ENCODE measurements around the gene NIPSNAP3A. TPM values are rescaled to one million over a fixed set of nuclear protein-coding genes. Genes with fewer than 3 reads are reported as not detected.

The NIPSNAP3A gene
- total RNA-seq, 1 experiment from 2014 or later, result 6.9 TPM

GRCh38 chr9:104774132-104774531 is 26.6 kb downstream of the NIPSNAP3A start:
- Histone ChIP-seq H4K20me1 (ENCODE audit: insufficient read depth) (no peaks in the 10 kb centered on the region), H3K27ac (ENCODE audit: low read depth, low read length) (no peak overlapping the region), H3K4me2 (ENCODE audit: low read length) (no peak overlapping the region), H3K9me2 (ENCODE audit: insufficient read depth) (no peaks in the 10 kb centered on the region), H3K36me3 (ENCODE audit: control insufficient read depth in 1 of 2, insufficient read depth in 2 of 2, low read length in 2 of 2) (no peaks in the 10 kb centered on the region), H3K4me1 (ENCODE audit: control insufficient read depth in 1 of 2, insufficient read depth in 2 of 2, low read length in 2 of 2) (no peaks in the 10 kb centered on the region), H3K9ac (ENCODE audit: low read length) (no peak overlapping the region), H3K79me2 (ENCODE audit: insufficient read depth, low read length) (no peaks in the 10 kb centered on the region), H3K4me3 (replicated peaks in 1 of 2; ENCODE audit: low read depth in 1 of 2, low read length in 2 of 2) (no peak overlapping the region), H2AFZ (ENCODE audit: low read depth, low read length, poor library complexity, severe bottlenecking) (no peak overlapping the region), H3K9me3 (ENCODE audit: control insufficient read depth in 1 of 2, insufficient read depth in 1 of 2, low read depth in 1 of 2, low read length in 2 of 2) (no peaks in the 10 kb centered on the region), H3K27me3 (ENCODE audit: insufficient read depth, low read length) (0 out of 2 replicates have a peak, but pooled peaks cover 4% of the 10 kb centered on the region)
- ChIA-PET RAD21 (ENCODE audit: low non-redundant PET in 1 of 2, low total read pairs in 2 of 2, uncharacterized antibody in 2 of 2, unreplicated experiment in 2 of 2) (no interaction called here), CTCF (no interaction called here), POLR2A (no interaction called here)
- TF ChIP-seq ZNF274 (IDR thresholded peaks at IDR 0.05; ENCODE audit: low read depth, low read length) (no peak), ATF3 (IDR thresholded peaks at IDR 0.05) (no peak), CEBPB (IDR thresholded peaks at IDR 0.05; ENCODE audit: low read depth) (no peak), EZH2 (IDR thresholded peaks at IDR 0.05) (no peak), CBX3 (IDR thresholded peaks at IDR 0.05; ENCODE audit: low read depth) (no peak)
- intact Hi-C loops (cut with micrococcal nuclease), result no loop called here
- no TSS peak for BruUV-seq (replicated peaks)
- DNase-seq (ENCODE audit: low read depth, low spot score), result no peak
- ATAC-seq, result no peak

DNA sequence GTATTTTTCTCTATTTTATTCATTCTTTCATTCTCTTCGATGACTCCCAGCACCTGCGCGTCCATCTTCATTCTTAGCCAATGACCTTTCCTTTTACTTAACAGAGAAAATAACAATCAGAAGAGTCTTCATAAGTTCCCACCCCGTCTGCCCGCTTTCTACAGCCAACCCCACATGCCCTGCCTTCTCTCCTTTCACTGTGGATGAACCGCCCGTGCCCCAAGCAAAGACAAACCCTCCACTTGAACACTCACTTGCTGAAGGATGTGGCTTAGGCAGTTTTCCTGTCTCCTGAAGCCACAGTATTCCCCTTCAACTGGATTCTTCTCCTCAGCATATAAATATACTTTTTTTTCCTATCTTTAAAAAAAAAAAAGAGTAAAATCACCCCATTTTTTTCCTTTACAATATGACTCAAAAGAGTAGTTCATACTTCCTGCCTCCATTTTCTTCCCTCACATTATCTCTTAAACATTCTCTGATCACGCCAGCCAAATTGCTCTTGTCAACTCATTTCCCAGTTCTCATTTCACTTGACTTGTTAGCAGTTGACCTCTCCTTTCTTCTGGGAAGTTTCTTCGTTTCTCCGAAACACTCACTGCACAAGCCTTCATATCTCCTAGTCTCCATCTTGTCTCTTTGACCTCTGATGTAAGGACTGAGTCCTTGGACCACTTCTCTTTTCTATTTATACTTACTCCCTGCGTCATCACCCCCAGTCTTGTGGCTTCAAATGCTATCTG is 27.5 kb downstream of the NIPSNAP3A start:
- Histone ChIP-seq H3K4me3 (replicated peaks in 1 of 2; ENCODE audit: low read depth in 1 of 2, low read length in 2 of 2) (no peak overlapping the region), H3K9me2 (ENCODE audit: insufficient read depth) (no peaks in the 10 kb centered on the region), H3K36me3 (ENCODE audit: control insufficient read depth in 1 of 2, insufficient read depth in 2 of 2, low read length in 2 of 2) (no peaks in the 10 kb centered on the region), H3K79me2 (ENCODE audit: insufficient read depth, low read length) (no peaks in the 10 kb centered on the region), H2AFZ (ENCODE audit: low read depth, low read length, poor library complexity, severe bottlenecking) (no peak overlapping the region), H3K27me3 (ENCODE audit: insufficient read depth, low read length) (0 out of 2 replicates have a peak, but pooled peaks cover 4% of the 10 kb centered on the region), H3K9me3 (ENCODE audit: control insufficient read depth in 1 of 2, insufficient read depth in 1 of 2, low read depth in 1 of 2, low read length in 2 of 2) (no peaks in the 10 kb centered on the region), H3K4me1 (ENCODE audit: control insufficient read depth in 1 of 2, insufficient read depth in 2 of 2, low read length in 2 of 2) (no peaks in the 10 kb centered on the region), H3K4me2 (ENCODE audit: low read length) (no peak overlapping the region), H3K9ac (ENCODE audit: low read length) (no peak overlapping the region), H3K27ac (ENCODE audit: low read depth, low read length) (no peak overlapping the region), H4K20me1 (ENCODE audit: insufficient read depth) (no peaks in the 10 kb centered on the region)
- ChIA-PET CTCF (no interaction called here), RAD21 (ENCODE audit: low non-redundant PET in 1 of 2, low total read pairs in 2 of 2, uncharacterized antibody in 2 of 2, unreplicated experiment in 2 of 2) (no interaction called here), POLR2A (no interaction called here)
- DNase-seq (ENCODE audit: low read depth, low spot score) (no peak), ATAC-seq (no peak)
- intact Hi-C loops (cut with micrococcal nuclease), result no loop called here
- no TSS peak for BruUV-seq (replicated peaks)
- TF ChIP-seq MAX (IDR thresholded peaks at IDR 0.05), result no peak
- no peak for TF ChIP-seq CBX3 (IDR thresholded peaks at IDR 0.05; ENCODE audit: low read depth)
- no peak for TF ChIP-seq SIN3A (IDR thresholded peaks at IDR 0.05; ENCODE audit: low read depth)
- no peak for TF ChIP-seq SP1 (IDR thresholded peaks at IDR 0.05; ENCODE audit: low read depth)
- no peak for TF ChIP-seq SRF (IDR thresholded peaks at IDR 0.05; ENCODE audit: low read depth)
- no peak for TF ChIP-seq YY1 (IDR thresholded peaks at IDR 0.05; ENCODE audit: extremely low read depth, insufficient replicate concordance, low read depth, low read length)
- TF ChIP-seq POLR2A (IDR thresholded peaks at IDR 0.05; ENCODE audit: borderline replicate concordance, extremely low read depth, insufficient read depth, insufficient read length), result no peak
- no peak for TF ChIP-seq CEBPB (IDR thresholded peaks at IDR 0.05; ENCODE audit: low read depth)
- no peak for TF ChIP-seq ELF1 (IDR thresholded peaks at IDR 0.05; ENCODE audit: borderline replicate concordance, low read depth)
- no peak for TF ChIP-seq EZH2 (IDR thresholded peaks at IDR 0.05)
- no peak for TF ChIP-seq TCF7L2 (IDR thresholded peaks at IDR 0.05; ENCODE audit: borderline replicate concordance, extremely low read depth, insufficient read depth, insufficient read length)
- TF ChIP-seq POLR2AphosphoS5 (IDR thresholded peaks at IDR 0.05; ENCODE audit: low read depth, low read length), result no peak
- no peak for TF ChIP-seq FOSL1 (IDR thresholded peaks at IDR 0.05; ENCODE audit: low read depth)
- TF ChIP-seq, protein P1, sequence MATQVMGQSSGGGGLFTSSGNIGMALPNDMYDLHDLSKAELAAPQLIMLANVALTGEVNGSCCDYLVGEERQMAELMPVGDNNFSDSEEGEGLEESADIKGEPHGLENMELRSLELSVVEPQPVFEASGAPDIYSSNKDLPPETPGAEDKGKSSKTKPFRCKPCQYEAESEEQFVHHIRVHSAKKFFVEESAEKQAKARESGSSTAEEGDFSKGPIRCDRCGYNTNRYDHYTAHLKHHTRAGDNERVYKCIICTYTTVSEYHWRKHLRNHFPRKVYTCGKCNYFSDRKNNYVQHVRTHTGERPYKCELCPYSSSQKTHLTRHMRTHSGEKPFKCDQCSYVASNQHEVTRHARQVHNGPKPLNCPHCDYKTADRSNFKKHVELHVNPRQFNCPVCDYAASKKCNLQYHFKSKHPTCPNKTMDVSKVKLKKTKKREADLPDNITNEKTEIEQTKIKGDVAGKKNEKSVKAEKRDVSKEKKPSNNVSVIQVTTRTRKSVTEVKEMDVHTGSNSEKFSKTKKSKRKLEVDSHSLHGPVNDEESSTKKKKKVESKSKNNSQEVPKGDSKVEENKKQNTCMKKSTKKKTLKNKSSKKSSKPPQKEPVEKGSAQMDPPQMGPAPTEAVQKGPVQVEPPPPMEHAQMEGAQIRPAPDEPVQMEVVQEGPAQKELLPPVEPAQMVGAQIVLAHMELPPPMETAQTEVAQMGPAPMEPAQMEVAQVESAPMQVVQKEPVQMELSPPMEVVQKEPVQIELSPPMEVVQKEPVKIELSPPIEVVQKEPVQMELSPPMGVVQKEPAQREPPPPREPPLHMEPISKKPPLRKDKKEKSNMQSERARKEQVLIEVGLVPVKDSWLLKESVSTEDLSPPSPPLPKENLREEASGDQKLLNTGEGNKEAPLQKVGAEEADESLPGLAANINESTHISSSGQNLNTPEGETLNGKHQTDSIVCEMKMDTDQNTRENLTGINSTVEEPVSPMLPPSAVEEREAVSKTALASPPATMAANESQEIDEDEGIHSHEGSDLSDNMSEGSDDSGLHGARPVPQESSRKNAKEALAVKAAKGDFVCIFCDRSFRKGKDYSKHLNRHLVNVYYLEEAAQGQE (IDR thresholded peaks at IDR 0.05; ENCODE audit: low read depth), result no peak
- no peak for TF ChIP-seq JUND (IDR thresholded peaks at IDR 0.05)

All from HCT116 (cell line).